Measurements from ENCODE around the gene CELF5. TPM values are rescaled to one million over a fixed set of nuclear protein-coding genes. Genes with fewer than 3 reads are reported as not detected.

Gene CELF5
- total and polyA plus RNA-seq, 9 of the 15 experiments (the other 6 are each of a cell fraction or from before 2014, with no cell fraction given), result 0.01 to 0.56 (median 0.22) TPM

- no peak for TF ChIP-seq HES1 (IDR thresholded peaks at IDR 0.05; ENCODE audit: low read depth)
- TF ChIP-seq TSC22D4 (tag; IDR thresholded peaks at IDR 0.05), result peak; percentile 56; the same call in 1 of the 2 replicates
- no peak for TF ChIP-seq SMARCC2 (IDR thresholded peaks at IDR 0.05; ENCODE audit: low read depth)
- TF ChIP-seq MYBL2 (IDR thresholded peaks at IDR 0.05; ENCODE audit: low read depth), result peak; percentile 12; the same call in 1 of the 2 replicates
- no peak for TF ChIP-seq MYBL2 (CRISPR knock-in tag; IDR thresholded peaks at IDR 0.05; ENCODE audit: borderline replicate concordance)
- peak; percentile 77; the same call in 1 of the 2 replicates for TF ChIP-seq CHAMP1 (IDR thresholded peaks at IDR 0.05)
- no peak for TF ChIP-seq KDM4B (IDR thresholded peaks at IDR 0.05; ENCODE audit: borderline replicate concordance in 2 of 2, low read depth in 1 of 2)
- peak; percentile 77 for TF ChIP-seq ARHGAP35 (IDR thresholded peaks at IDR 0.05; ENCODE audit: partially characterized antibody)
- 0 out of 2 replicates have a peak, but pooled peaks have one; percentile 27 for TF ChIP-seq NBN (IDR thresholded peaks at IDR 0.05; ENCODE audit: low read depth)
- TF ChIP-seq ETV6 (IDR thresholded peaks at IDR 0.05; ENCODE audit: borderline replicate concordance in 1 of 2, low read depth in 2 of 2, low read length in 1 of 2), result no peak
- TF ChIP-seq ETV6 (CRISPR knock-in tag; IDR thresholded peaks at IDR 0.05; ENCODE audit: borderline replicate concordance), result no peak
- peak; percentile 23 to 58; a peak in 2 of 4 replicates for TF ChIP-seq SIN3A (IDR thresholded peaks at IDR 0.05; ENCODE audit: borderline replicate concordance in 2 of 2, control insufficient read depth in 1 of 2, low read depth in 2 of 2, low read length in 2 of 2)
- peak; percentile 54; the same call in 1 of the 2 replicates for TF ChIP-seq ZNF263 (CRISPR knock-in tag; IDR thresholded peaks at IDR 0.05; ENCODE audit: borderline replicate concordance)
- TF ChIP-seq MIER1 (IDR thresholded peaks at IDR 0.05; ENCODE audit: low read depth), result peak; percentile 98
- 0 out of 2 replicates have a peak, but pooled peaks have one; percentile 6 for TF ChIP-seq STAG1 (CRISPR knock-in tag; IDR thresholded peaks at IDR 0.05; ENCODE audit: borderline replicate concordance)
- TF ChIP-seq POLR2G (IDR thresholded peaks at IDR 0.05; ENCODE audit: low read depth, low read length), result no peak
- TF ChIP-seq FOXA3 (CRISPR knock-in tag; conservative IDR thresholded peaks at IDR 0.05 in 1 of 2, IDR thresholded peaks at IDR 0.05 in 1 of 2), result 0 out of 4 replicates have a peak, but pooled peaks of 1 of the 2 experiments have one; percentile 36
- peak; percentile 80 to 84 for TF ChIP-seq NRF1 (conservative IDR thresholded peaks at IDR 0.05 in 1 of 2, IDR thresholded peaks at IDR 0.05 in 1 of 2)
- TF ChIP-seq TAF9B (IDR thresholded peaks at IDR 0.05; ENCODE audit: partially characterized antibody), result no peak
- no peak for TF ChIP-seq BDP1 (IDR thresholded peaks at IDR 0.05; ENCODE audit: insufficient read depth, insufficient read length)
- 0 out of 2 replicates have a peak, but pooled peaks have one; percentile 29 for TF ChIP-seq ZNF232 (CRISPR knock-in tag; IDR thresholded peaks at IDR 0.05)
- peak; percentile 32; the same call in 1 of the 2 replicates for TF ChIP-seq BCOR (IDR thresholded peaks at IDR 0.05)
- peak; percentile 72 for TF ChIP-seq NCOA1 (IDR thresholded peaks at IDR 0.05; ENCODE audit: low read depth)
- no peak for TF ChIP-seq GTF2E2 (tag; IDR thresholded peaks at IDR 0.05)
Measured at GRCh38 chr19:3243819-3244700, 19.6 kb downstream of the CELF5 start (continued).

Data from K562 (cell line).